HepG2 (cell line): ENCODE measurements around the gene TRIM59. TPM values are rescaled to one million over a fixed set of nuclear protein-coding genes. Genes with fewer than 3 reads are reported as not detected.

Experiments
- ATAC-seq: fragments of 200-7000 bp; cut with Tn5 transposase; 3 replicates; pipeline ENCODE4 v1.9.1; 2020; ENCODE audit warnings: mild to moderate bottlenecking, moderate library complexity
- BruUV-seq: library from RNA; stranded (reverse); fragments of 400-500 nt; replicated peaks from 2 replicates; lab custom pipeline; 2021; lab: Mats Ljungman, UMichigan
- CTCF ChIA-PET: fragments of 300-600 bp; formaldehyde crosslinking; extraction: SDS; loops from one replicate; lab custom pipeline; 2021; ENCODE audit warnings: low total read pairs, inconsistent platforms, low intra/inter-chr PET ratio; lab: Yijun Ruan, JAX
- POLR2A ChIA-PET: fragments of 350-600 bp; sonication (Branson Sonifier 250); formaldehyde crosslinking; loops from one replicate; lab custom pipeline; 2020; ENCODE audit warnings: antibody characterized with exemption, inconsistent platforms; lab: Yijun Ruan, JAX
- DNase-seq: peaks from one replicate; pipeline ENCODE4 v3.0.0-alpha.2; 2015; ENCODE audit warnings: low spot score
- FAIRE-seq: peaks from 3 replicates; lab custom pipeline; 2011; peaks lifted over from hg19 to GRCh38; lab: Jason Lieb, UNC
- H2AFZ ChIP-seq: one replicate; pipeline ENCODE4 v1.6.1; 2011; ENCODE audit warnings: low read length, inconsistent platforms
- H3K27ac ChIP-seq: fragments of 300-600 bp; 3 replicates; pipeline ENCODE4 v1.8.0; 2011; ENCODE audit warnings: mixed run types, mild to moderate bottlenecking, mixed read lengths, low read length, inconsistent platforms; ENCODE audit not compliant: insufficient read depth; ENCODE audit errors: extremely low read length
- H3K27me3 ChIP-seq, 2 experiments: fragments of 200-600 bp in 1 of 2; 2 replicates in 1 of 2; 3 replicates in 1 of 2; pipeline versions ENCODE4 v1.6.0 to v1.8.0; 2011; ENCODE audit warnings: low read length in 2 of 2, mild to moderate bottlenecking in 2 of 2, moderate library complexity in 2 of 2, inconsistent platforms in 1 of 2; ENCODE audit not compliant: insufficient read depth in 2 of 2, control insufficient read depth in 1 of 2
- H3K36me3 ChIP-seq, 2 experiments: fragments of 200-600 bp in 1 of 2; replicated peaks in 1 of 2; 2 replicates in 1 of 2; 3 replicates in 1 of 2; pipeline versions ENCODE4 v1.5.1 to v1.8.0; 2011; ENCODE audit warnings: low read length in 2 of 2, inconsistent platforms in 1 of 2; ENCODE audit not compliant: insufficient read depth in 2 of 2, control insufficient read depth in 1 of 2
- H3K4me1 ChIP-seq: 2 replicates; pipeline ENCODE4 v1.5.1; 2012; ENCODE audit warnings: low read length, inconsistent platforms; ENCODE audit not compliant: insufficient read depth
- H3K4me2 ChIP-seq: 2 replicates; pipeline ENCODE4 v1.6.0; 2011; ENCODE audit warnings: low read depth, low read length, inconsistent platforms
- H3K4me3 ChIP-seq, 3 experiments: fragments of 200-600 bp in 1 of 3; sonication (generic), shearing (Covaris generic) in 1 of 3; replicated peaks in 1 of 3; 2 replicates each; pipeline ENCODE4 v1.5.1; 2011 to 2016; ENCODE audit warnings: low read length in 3 of 3, inconsistent platforms in 2 of 3, low read depth in 2 of 3, mild to moderate bottlenecking in 2 of 3, control low read depth in 1 of 3, mixed read lengths in 1 of 3; ENCODE audit not compliant: insufficient read depth in 1 of 3
- H3K79me2 ChIP-seq: one replicate; pipeline ENCODE4 v1.6.1; 2011; ENCODE audit warnings: low read length, inconsistent platforms; ENCODE audit not compliant: insufficient read depth
- H3K9ac ChIP-seq: 2 replicates; pipeline ENCODE4 v1.6.0; 2011; ENCODE audit warnings: mild to moderate bottlenecking, low read depth, low read length, inconsistent platforms; ENCODE audit not compliant: insufficient read depth
- H3K9me3 ChIP-seq: 2 replicates; pipeline ENCODE4 v1.5.1; 2012; ENCODE audit warnings: mild to moderate bottlenecking, low read length
- H4K20me1 ChIP-seq: 2 replicates; pipeline ENCODE4 v1.6.0; 2011; ENCODE audit warnings: inconsistent platforms, mild to moderate bottlenecking, low read length, moderate library complexity; ENCODE audit not compliant: insufficient read depth
- WIZ ChIP-seq: sonication (generic); formaldehyde crosslinking; IDR thresholded peaks from 2 replicates; pipeline ENCODE4 v1.5.1; 2020; ENCODE audit warnings: mild to moderate bottlenecking, missing genetic modification reagents
- ZNF18 ChIP-seq: sonication (generic); formaldehyde crosslinking; IDR thresholded peaks from 2 replicates; pipeline ENCODE4 v1.8.0; 2022; ENCODE audit warnings: mild to moderate bottlenecking, missing genetic modification reagents; ENCODE audit not compliant: insufficient replicate concordance
- ZNF343 ChIP-seq: sonication (generic); formaldehyde crosslinking; IDR thresholded peaks from 2 replicates; pipeline ENCODE4 v1.4.0; 2020; ENCODE audit warnings: mild to moderate bottlenecking, missing genetic modification reagents
- WGBS: methylation state at CpG from one replicate; pipeline ENCODE4 v1.1.6; 2017; ENCODE audit warnings: low lambda C conversion rate; 5-methylcytosine and 5-hydroxymethylcytosine counted together
- in situ Hi-C: cut with HindIII; loops from 2 replicates; pipeline ENCODE4 v1.10.0; 2017; ENCODE audit warnings: low pct_unique_long_range_greater_than_20kb; ENCODE audit not compliant: extremely low pct_ligation_motif_present
- intact Hi-C: fragments of 100-400 bp; cut with micrococcal nuclease; formaldehyde crosslinking; loops from one replicate; pipeline ENCODE4 v1.10.0; 2022; ENCODE audit not compliant: unreplicated experiment
- polyA plus RNA-seq, 8 experiments: library from polyadenylated mRNA; depleted of rRNA in 3 of 8; stranded (reverse) in 7 of 8; unstranded in 1 of 8; fragments of >200 nt; fragmentation: Illumina TruSeq in 4 of 8; extraction: Trizol in 4 of 8; gene quantifications; 2 replicates each; pipeline versions ENCODE4 v1.2.1 to v1.2.3, GENCODE V29; 2011 to 2016; ENCODE audit warnings: low read depth in 4 of 8, missing spikeins in 1 of 8, mixed read lengths in 1 of 8; ENCODE audit not compliant: insufficient read depth in 1 of 8
- total RNA-seq, 5 experiments: library from RNA; depleted of rRNA; stranded (reverse); fragments of >200 nt; fragmentation: Illumina TruSeq; extraction: Trizol; gene quantifications; 2 replicates each; pipeline ENCODE4 v1.2.3, GENCODE V29; 2016; ENCODE audit warnings: low read depth in 1 of 5
- TF ChIP-seq, protein P1 (sequence below): sonication (generic); formaldehyde crosslinking; IDR thresholded peaks from 2 replicates; pipeline ENCODE4 v1.5.0; 2020; ENCODE audit warnings: missing genetic modification reagents
- TF ChIP-seq, protein P2 (sequence below): sonication (generic); formaldehyde crosslinking; IDR thresholded peaks from 2 replicates; pipeline ENCODE4 v1.8.1; 2023; ENCODE audit warnings: mild to moderate bottlenecking, missing genetic modification reagents, borderline replicate concordance
- TF ChIP-seq, protein P3 (sequence below): IDR thresholded peaks from 2 replicates; pipeline ENCODE4 v1.4.0; 2020; ENCODE audit warnings: mild to moderate bottlenecking, missing genetic modification reagents

TRIM59 gene
- total and polyA plus RNA-seq, 2 of the 13 experiments (the other 11 are each of a cell fraction or from before 2014, with no cell fraction given): 1.3 to 3.2 TPM

- no peak for TF ChIP-seq ZNF18
- TF ChIP-seq, protein P1, sequence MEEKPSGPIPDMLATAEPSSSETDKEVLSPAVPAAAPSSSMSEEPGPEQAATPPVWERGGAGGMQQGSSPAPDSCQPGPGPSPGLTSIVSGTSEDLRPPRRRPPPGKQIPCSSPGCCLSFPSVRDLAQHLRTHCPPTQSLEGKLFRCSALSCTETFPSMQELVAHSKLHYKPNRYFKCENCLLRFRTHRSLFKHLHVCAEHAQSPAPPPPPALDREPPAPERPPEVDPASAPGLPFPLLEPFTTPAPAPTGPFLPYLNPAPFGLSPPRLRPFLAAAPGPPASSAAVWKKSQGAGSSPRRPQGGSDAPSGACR (CRISPR knock-in tag): no peak
- no peak for TF ChIP-seq ZNF343 (CRISPR knock-in tag)
Observed at GRCh38 chr3:160440687-160441086, 8.9 kb downstream of the TRIM59 start (continued).

- no peaks in the 10 kb centered on the region for H3K4me1 ChIP-seq
- no peak for DNase-seq
- H3K9ac ChIP-seq: no peak overlapping the region
- no peak overlapping the region for H3K4me2 ChIP-seq
- H3K27me3 ChIP-seq: no peaks in the 10 kb centered on the region
- no peaks in the 10 kb centered on the region for H4K20me1 ChIP-seq
- no TSS peak for BruUV-seq
- ATAC-seq: peak; percentile 57
- H2AFZ ChIP-seq: no peak overlapping the region
- H3K27ac ChIP-seq: no peak overlapping the region
- TF ChIP-seq, protein P2, sequence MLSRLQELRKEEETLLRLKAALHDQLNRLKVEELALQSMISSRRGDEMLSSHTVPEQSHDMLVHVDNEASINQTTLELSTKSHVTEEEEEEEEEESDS: no peak
- TF ChIP-seq, protein P3, sequence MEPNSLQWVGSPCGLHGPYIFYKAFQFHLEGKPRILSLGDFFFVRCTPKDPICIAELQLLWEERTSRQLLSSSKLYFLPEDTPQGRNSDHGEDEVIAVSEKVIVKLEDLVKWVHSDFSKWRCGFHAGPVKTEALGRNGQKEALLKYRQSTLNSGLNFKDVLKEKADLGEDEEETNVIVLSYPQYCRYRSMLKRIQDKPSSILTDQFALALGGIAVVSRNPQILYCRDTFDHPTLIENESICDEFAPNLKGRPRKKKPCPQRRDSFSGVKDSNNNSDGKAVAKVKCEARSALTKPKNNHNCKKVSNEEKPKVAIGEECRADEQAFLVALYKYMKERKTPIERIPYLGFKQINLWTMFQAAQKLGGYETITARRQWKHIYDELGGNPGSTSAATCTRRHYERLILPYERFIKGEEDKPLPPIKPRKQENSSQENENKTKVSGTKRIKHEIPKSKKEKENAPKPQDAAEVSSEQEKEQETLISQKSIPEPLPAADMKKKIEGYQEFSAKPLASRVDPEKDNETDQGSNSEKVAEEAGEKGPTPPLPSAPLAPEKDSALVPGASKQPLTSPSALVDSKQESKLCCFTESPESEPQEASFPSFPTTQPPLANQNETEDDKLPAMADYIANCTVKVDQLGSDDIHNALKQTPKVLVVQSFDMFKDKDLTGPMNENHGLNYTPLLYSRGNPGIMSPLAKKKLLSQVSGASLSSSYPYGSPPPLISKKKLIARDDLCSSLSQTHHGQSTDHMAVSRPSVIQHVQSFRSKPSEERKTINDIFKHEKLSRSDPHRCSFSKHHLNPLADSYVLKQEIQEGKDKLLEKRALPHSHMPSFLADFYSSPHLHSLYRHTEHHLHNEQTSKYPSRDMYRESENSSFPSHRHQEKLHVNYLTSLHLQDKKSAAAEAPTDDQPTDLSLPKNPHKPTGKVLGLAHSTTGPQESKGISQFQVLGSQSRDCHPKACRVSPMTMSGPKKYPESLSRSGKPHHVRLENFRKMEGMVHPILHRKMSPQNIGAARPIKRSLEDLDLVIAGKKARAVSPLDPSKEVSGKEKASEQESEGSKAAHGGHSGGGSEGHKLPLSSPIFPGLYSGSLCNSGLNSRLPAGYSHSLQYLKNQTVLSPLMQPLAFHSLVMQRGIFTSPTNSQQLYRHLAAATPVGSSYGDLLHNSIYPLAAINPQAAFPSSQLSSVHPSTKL (CRISPR knock-in tag): no peak
- no peak for TF ChIP-seq WIZ (CRISPR knock-in tag)
- POLR2A ChIA-PET: no interaction called here
- no peaks in the 10 kb centered on the region for H3K9me3 ChIP-seq
- FAIRE-seq: no peak
- 93% methylated on average over 5 of the region's 5 CpGs for WGBS
- no peak overlapping the region for H3K4me3 ChIP-seq
- in situ Hi-C loops: no loop called here
- CTCF ChIA-PET: no interaction called here
- no peaks in the 10 kb centered on the region for H3K79me2 ChIP-seq
- intact Hi-C loops: no loop called here
- peaks cover 0 to 10% of the 10 kb centered on the region in 2 experiments; a peak in 4 of 5 replicates for H3K36me3 ChIP-seq
Observed at GRCh38 chr3:160437083-160437455, 12.5 kb downstream of the TRIM59 start.
